PC-3 (cell line): ENCODE data around the gene OR5H2.

Experiments
- EZH2 ChIP-seq: fragments of 300-600 bp; sonication (generic); IDR thresholded peaks from one replicate; pipeline ENCODE4 v1.6.1; 2017; ENCODE audit warnings: antibody characterized with exemption, mild to moderate bottlenecking, low read length; ENCODE audit not compliant: unreplicated experiment
- TF ChIP-seq, protein P1 (sequence below): fragments of 300-600 bp; sonication (generic); conservative IDR thresholded peaks from 2 replicates; pipeline ENCODE4 v1.5.1; 2017; ENCODE audit warnings: antibody characterized with exemption, low read depth, mild to moderate bottlenecking, low read length

DNA sequence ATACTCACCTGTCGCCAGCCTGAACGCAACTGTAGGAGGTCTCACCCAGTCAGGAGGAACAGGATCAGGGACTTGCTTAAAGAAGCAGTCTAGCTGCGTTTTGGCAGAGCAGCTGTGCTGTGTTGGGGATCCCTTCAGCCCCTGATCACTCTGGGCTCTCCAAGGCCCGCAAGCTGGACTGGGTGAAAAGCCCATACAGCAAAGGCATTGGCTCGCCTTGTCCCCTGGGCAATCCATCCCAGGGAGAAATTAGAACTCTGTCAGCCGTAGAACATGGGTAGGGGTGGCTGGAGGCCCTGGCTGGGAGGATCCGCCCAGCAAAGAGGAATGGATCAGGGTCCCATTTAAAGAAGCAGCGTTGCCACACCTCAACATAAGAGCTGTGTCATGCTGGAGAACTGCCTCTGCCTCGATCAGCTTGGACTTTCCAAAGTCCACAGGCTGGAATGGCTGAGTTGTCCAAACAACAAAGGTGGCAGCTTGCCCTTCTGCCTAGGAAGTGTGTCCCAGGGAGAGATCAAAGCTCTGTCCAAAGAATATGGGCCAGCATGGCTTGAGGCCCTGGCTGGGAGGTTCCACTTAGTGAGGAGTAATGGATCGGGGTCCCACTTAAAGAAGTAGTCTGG, 9.1 kb downstream of the OR5H2 start:
- TF ChIP-seq, protein P1, sequence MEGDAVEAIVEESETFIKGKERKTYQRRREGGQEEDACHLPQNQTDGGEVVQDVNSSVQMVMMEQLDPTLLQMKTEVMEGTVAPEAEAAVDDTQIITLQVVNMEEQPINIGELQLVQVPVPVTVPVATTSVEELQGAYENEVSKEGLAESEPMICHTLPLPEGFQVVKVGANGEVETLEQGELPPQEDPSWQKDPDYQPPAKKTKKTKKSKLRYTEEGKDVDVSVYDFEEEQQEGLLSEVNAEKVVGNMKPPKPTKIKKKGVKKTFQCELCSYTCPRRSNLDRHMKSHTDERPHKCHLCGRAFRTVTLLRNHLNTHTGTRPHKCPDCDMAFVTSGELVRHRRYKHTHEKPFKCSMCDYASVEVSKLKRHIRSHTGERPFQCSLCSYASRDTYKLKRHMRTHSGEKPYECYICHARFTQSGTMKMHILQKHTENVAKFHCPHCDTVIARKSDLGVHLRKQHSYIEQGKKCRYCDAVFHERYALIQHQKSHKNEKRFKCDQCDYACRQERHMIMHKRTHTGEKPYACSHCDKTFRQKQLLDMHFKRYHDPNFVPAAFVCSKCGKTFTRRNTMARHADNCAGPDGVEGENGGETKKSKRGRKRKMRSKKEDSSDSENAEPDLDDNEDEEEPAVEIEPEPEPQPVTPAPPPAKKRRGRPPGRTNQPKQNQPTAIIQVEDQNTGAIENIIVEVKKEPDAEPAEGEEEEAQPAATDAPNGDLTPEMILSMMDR = no peak
- no peak for TF ChIP-seq EZH2
